SK-N-SH treated with all-trans-retinoic acid at 6 μM for 48 hours (cell line): ENCODE data around the gene PSORS1C2.

Experiments
- BACH2 ChIP-seq: fragments of 250-450 bp; sonication (Bioruptor Pico); IDR thresholded peaks from 2 replicates; pipeline ENCODE4 v1.9.0; 2021; ENCODE audit warnings: mild to moderate bottlenecking, borderline replicate concordance
- CSDC2 ChIP-seq: fragments of 250-450 bp; sonication (Bioruptor Pico); IDR thresholded peaks from 2 replicates; pipeline ENCODE4 v1.5.0; 2020; ENCODE audit warnings: mild to moderate bottlenecking, moderate library complexity
- ESRRG ChIP-seq: fragments of 250-450 bp; sonication (Bioruptor Pico); IDR thresholded peaks from 2 replicates; pipeline ENCODE4 v1.6.1; 2021; ENCODE audit warnings: mild to moderate bottlenecking
- GLIS3 ChIP-seq: fragments of 250-450 bp; sonication (Bioruptor Pico); IDR thresholded peaks from 2 replicates; pipeline ENCODE4 v1.5.0; 2020; ENCODE audit warnings: mild to moderate bottlenecking, moderate library complexity
- OSR1 ChIP-seq: fragments of 250-450 bp; sonication (Bioruptor Pico); IDR thresholded peaks from 2 replicates; pipeline ENCODE4 v1.8.0; 2022; ENCODE audit warnings: moderate library complexity, mild to moderate bottlenecking, inconsistent platforms
- PATZ1 ChIP-seq: fragments of 250-450 bp; sonication (Bioruptor Pico); IDR thresholded peaks from 2 replicates; pipeline ENCODE4 v1.8.0; 2020; ENCODE audit warnings: mild to moderate bottlenecking, moderate library complexity, borderline replicate concordance
- ZC3H10 ChIP-seq: fragments of 250-450 bp; sonication (Bioruptor Pico); IDR thresholded peaks from 2 replicates; pipeline ENCODE4 v1.5.1; 2021; ENCODE audit warnings: mild to moderate bottlenecking, moderate library complexity
- ZFP30 ChIP-seq: fragments of 450-650 bp; formaldehyde crosslinking; IDR thresholded peaks from 2 replicates; pipeline ENCODE4 v1.5.0; 2022; ENCODE audit warnings: mild to moderate bottlenecking, moderate library complexity
- ZNF8 ChIP-seq: fragments of 450-650 bp; formaldehyde crosslinking; IDR thresholded peaks from 2 replicates; pipeline ENCODE4 v1.5.0; 2020; ENCODE audit warnings: mild to moderate bottlenecking, moderate library complexity
- TF ChIP-seq, protein P1 (sequence below): fragments of 250-450 bp; sonication (Bioruptor Pico); IDR thresholded peaks from 2 replicates; pipeline ENCODE4 v1.5.1; 2021; ENCODE audit warnings: mild to moderate bottlenecking, moderate library complexity

- TF ChIP-seq ESRRG (CRISPR knock-in tag): no peak
- TF ChIP-seq PATZ1 (CRISPR knock-in tag): no peak
- TF ChIP-seq GLIS3 (CRISPR knock-in tag): no peak
- no peak for TF ChIP-seq OSR1 (CRISPR knock-in tag)
- TF ChIP-seq ZC3H10: no peak
- no peak for TF ChIP-seq ZFP30 (CRISPR knock-in tag)
- TF ChIP-seq CSDC2: no peak
- TF ChIP-seq BACH2: no peak
- TF ChIP-seq, protein P1, sequence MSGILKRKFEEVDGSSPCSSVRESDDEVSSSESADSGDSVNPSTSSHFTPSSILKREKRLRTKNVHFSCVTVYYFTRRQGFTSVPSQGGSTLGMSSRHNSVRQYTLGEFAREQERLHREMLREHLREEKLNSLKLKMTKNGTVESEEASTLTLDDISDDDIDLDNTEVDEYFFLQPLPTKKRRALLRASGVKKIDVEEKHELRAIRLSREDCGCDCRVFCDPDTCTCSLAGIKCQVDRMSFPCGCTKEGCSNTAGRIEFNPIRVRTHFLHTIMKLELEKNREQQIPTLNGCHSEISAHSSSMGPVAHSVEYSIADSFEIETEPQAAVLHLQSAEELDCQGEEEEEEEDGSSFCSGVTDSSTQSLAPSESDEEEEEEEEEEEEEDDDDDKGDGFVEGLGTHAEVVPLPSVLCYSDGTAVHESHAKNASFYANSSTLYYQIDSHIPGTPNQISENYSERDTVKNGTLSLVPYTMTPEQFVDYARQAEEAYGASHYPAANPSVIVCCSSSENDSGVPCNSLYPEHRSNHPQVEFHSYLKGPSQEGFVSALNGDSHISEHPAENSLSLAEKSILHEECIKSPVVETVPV: no peak
- TF ChIP-seq ZNF8: no peak
These were observed 17.6 kb downstream of the PSORS1C2 start for GRCh38 chr6:31121131-31121790.
